PC-3 (cell line): Measurements from ENCODE around the gene ERP44. TPM values are rescaled to one million over a fixed set of nuclear protein-coding genes. Genes with fewer than 3 reads are reported as not detected.
A peak's percentile ranks its signal among the peaks of the same experiment; 100 is the strongest.

ENCODE experiments used
- ATAC-seq: fragments of 200-7000 bp; cut with Tn5 transposase; 2 replicates; pipeline ENCODE4 v1.9.1; 2020; ENCODE audit warnings: mild to moderate bottlenecking, moderate library complexity
- BruUV-seq: library from RNA; stranded (reverse); fragments of 400-500 nt; replicated peaks from 2 replicates; lab custom pipeline; 2021; lab: Mats Ljungman, UMichigan
- CTCF ChIA-PET: fragments of 300-600 bp; sonication (Branson Sonifier 250); formaldehyde crosslinking; loops from one replicate; lab custom pipeline; 2022; ENCODE audit warnings: antibody characterized with exemption; lab: Charles Lee
- POLR2A ChIA-PET: fragments of 300-600 bp; sonication (Branson Sonifier 250); formaldehyde crosslinking; loops from one replicate; lab custom pipeline; 2022; ENCODE audit warnings: antibody characterized with exemption; ENCODE audit not compliant: unreplicated experiment; lab: Charles Lee
- DNase-seq: peaks from one replicate; pipeline ENCODE4 v3.0.0-alpha.2; 2015
- H2AFZ ChIP-seq: fragments of 300-600 bp; sonication (generic); 2 replicates; pipeline ENCODE4 v1.6.0; 2016; ENCODE audit warnings: antibody characterized with exemption, low read length
- H3F3A ChIP-seq: fragments of 300-600 bp; sonication (generic); one replicate; pipeline ENCODE4 v1.6.0; 2017; ENCODE audit warnings: antibody characterized with exemption, low read length, control low read depth, mild to moderate bottlenecking; ENCODE audit not compliant: unreplicated experiment
- H3K27ac ChIP-seq: fragments of 300-600 bp; sonication (generic); 2 replicates; pipeline ENCODE4 v1.5.1; 2016; ENCODE audit warnings: mild to moderate bottlenecking, low read length
- H3K27me3 ChIP-seq: fragments of 300-600 bp; sonication (generic); 2 replicates; pipeline ENCODE4 v1.6.1; 2016; ENCODE audit warnings: low read length, mixed read lengths
- H3K36me3 ChIP-seq: fragments of 300-600 bp; sonication (generic); 2 replicates; pipeline ENCODE4 v1.6.1; 2016; ENCODE audit warnings: low read depth, mixed run types, low read length, mixed read lengths
- H3K4me1 ChIP-seq: fragments of 300-600 bp; sonication (generic); 2 replicates; pipeline ENCODE4 v1.5.1; 2016; ENCODE audit warnings: low read length; ENCODE audit not compliant: insufficient read depth
- H3K4me2 ChIP-seq: fragments of 300-600 bp; sonication (generic); 2 replicates; pipeline ENCODE4 v1.6.0; 2016; ENCODE audit warnings: low read length
- H3K4me3 ChIP-seq: fragments of 300-600 bp; sonication (generic); 2 replicates; pipeline ENCODE4 v1.5.1; 2016; ENCODE audit warnings: mild to moderate bottlenecking, low read length, mixed read lengths
- H3K79me2 ChIP-seq: fragments of 300-600 bp; sonication (generic); 2 replicates; pipeline ENCODE4 v1.6.1; 2017; ENCODE audit warnings: low read length, mixed read lengths
- H3K9ac ChIP-seq: fragments of 300-600 bp; sonication (generic); 2 replicates; pipeline ENCODE4 v1.6.0; 2016; ENCODE audit warnings: mild to moderate bottlenecking, low read length
- H3K9me2 ChIP-seq: fragments of 300-600 bp; sonication (generic); replicated peaks from 2 replicates; pipeline ENCODE4 v1.6.1; 2016; ENCODE audit warnings: mixed run types, low read length, mixed read lengths
- H3K9me3 ChIP-seq: fragments of 300-600 bp; sonication (generic); 2 replicates; pipeline ENCODE4 v1.6.1; 2016; ENCODE audit warnings: low read length, mixed read lengths
- H4K20me1 ChIP-seq: fragments of 300-600 bp; sonication (generic); 2 replicates; pipeline ENCODE4 v1.6.1; 2016; ENCODE audit warnings: low read length, mixed read lengths
- EZH2 ChIP-seq: fragments of 300-600 bp; sonication (generic); IDR thresholded peaks from one replicate; pipeline ENCODE4 v1.6.1; 2017; ENCODE audit warnings: antibody characterized with exemption, mild to moderate bottlenecking, low read length; ENCODE audit not compliant: unreplicated experiment
- EZH2phosphoT487 ChIP-seq: fragments of 300-600 bp; sonication (generic); IDR thresholded peaks from 2 replicates; pipeline ENCODE4 v1.6.1; 2018; ENCODE audit warnings: mild to moderate bottlenecking, antibody characterized with exemption, low read length, borderline replicate concordance
- intact Hi-C: fragments of 100-400 bp; cut with micrococcal nuclease; formaldehyde crosslinking; loops from 2 replicates; pipeline ENCODE4 v1.9.0; 2023
- total RNA-seq: library from RNA; depleted of rRNA; stranded (reverse); fragments of >200 nt; gene quantifications from 2 replicates; pipeline ENCODE4 v1.2.3, GENCODE V29; 2014
- TF ChIP-seq, protein P1 (sequence below): fragments of 300-600 bp; sonication (generic); conservative IDR thresholded peaks from 2 replicates; pipeline ENCODE4 v1.5.1; 2017; ENCODE audit warnings: antibody characterized with exemption, low read depth, mild to moderate bottlenecking, low read length

ERP44 gene
- total RNA-seq, 1 experiment from 2014 or later = 7.7 TPM

DNA sequence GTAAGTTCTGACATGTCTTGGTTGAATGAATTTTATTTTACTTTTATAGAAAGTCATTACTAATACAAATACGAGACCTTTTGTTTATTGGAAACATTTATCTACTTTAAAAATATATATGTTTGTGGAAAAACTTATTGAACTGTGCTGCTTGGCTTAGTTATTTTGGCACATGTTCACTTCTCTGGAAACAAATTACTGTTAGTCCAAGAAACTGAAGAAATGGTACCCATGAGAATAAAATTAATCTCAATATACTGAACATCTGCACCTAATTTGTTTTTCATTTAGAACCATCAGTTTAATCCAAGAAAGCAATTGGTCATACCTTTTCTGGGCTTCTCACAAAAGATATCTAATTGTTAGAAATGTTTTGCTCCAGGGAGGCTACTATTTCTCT is 32.4 kb upstream of the ERP44 start:
- ChIA-PET POLR2A (interaction anchor here (0.6 kb wide), 1 partner anchor 27 kb away, joined by 4 read pairs; no protein-coding TSS in a partner anchor), CTCF (no interaction called here)
- Histone ChIP-seq H2AFZ (no peak overlapping the region), H3K9ac (no peak overlapping the region), H3K4me2 (no peak overlapping the region), H3K4me1 (no peaks in the 10 kb centered on the region), H4K20me1 (no peaks in the 10 kb centered on the region), H3F3A (no peaks in the 10 kb centered on the region), H3K27me3 (no peaks in the 10 kb centered on the region), H3K27ac (no peak overlapping the region), H3K9me3 (no peaks in the 10 kb centered on the region), H3K36me3 (no peaks in the 10 kb centered on the region), H3K4me3 (no peak overlapping the region), H3K79me2 (no peaks in the 10 kb centered on the region), H3K9me2 (no peaks in the 10 kb centered on the region)
- DNase-seq = no peak
- BruUV-seq = no TSS peak
- TF ChIP-seq, protein P1, sequence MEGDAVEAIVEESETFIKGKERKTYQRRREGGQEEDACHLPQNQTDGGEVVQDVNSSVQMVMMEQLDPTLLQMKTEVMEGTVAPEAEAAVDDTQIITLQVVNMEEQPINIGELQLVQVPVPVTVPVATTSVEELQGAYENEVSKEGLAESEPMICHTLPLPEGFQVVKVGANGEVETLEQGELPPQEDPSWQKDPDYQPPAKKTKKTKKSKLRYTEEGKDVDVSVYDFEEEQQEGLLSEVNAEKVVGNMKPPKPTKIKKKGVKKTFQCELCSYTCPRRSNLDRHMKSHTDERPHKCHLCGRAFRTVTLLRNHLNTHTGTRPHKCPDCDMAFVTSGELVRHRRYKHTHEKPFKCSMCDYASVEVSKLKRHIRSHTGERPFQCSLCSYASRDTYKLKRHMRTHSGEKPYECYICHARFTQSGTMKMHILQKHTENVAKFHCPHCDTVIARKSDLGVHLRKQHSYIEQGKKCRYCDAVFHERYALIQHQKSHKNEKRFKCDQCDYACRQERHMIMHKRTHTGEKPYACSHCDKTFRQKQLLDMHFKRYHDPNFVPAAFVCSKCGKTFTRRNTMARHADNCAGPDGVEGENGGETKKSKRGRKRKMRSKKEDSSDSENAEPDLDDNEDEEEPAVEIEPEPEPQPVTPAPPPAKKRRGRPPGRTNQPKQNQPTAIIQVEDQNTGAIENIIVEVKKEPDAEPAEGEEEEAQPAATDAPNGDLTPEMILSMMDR = no peak
- TF ChIP-seq EZH2phosphoT487 (no peak), EZH2 (no peak)
- intact Hi-C loops = loop anchor here (5.0 kb wide), 1 partner anchor 41 kb away; no protein-coding TSS in a partner anchor
- no peak for ATAC-seq

DNA sequence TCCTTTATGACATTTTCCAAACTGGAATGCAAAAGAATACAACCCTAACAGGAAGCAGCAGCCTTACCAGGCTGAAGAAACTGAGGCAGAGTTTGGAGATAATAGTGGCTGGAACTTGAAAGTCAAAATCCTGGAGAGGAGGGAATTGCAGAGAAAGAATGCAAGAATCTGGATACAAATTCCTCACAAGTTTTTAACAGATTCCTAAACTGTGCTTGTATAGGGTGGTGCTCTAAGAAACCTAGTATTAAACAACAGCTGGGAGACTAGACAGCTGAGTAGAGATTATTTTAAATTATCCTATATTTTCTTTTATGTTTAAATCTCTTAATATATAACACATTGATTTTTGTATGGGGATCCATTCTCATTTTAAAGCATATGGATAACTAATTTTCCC is 31.0 kb upstream of the ERP44 start:
- POLR2A ChIA-PET = no interaction called here
- TF ChIP-seq EZH2phosphoT487 (no peak), EZH2 (no peak)
- TF ChIP-seq, protein P1 = no peak
- no TSS peak for BruUV-seq
- Histone ChIP-seq H3K79me2 (no peaks in the 10 kb centered on the region), H2AFZ (no peak overlapping the region), H3K9me2 (no peaks in the 10 kb centered on the region), H3K9me3 (no peaks in the 10 kb centered on the region), H3K4me3 (no peak overlapping the region), H3K4me1 (no peaks in the 10 kb centered on the region), H3K27ac (no peak overlapping the region), H3K36me3 (no peaks in the 10 kb centered on the region), H3K27me3 (no peaks in the 10 kb centered on the region), H3F3A (no peaks in the 10 kb centered on the region), H3K9ac (no peak overlapping the region), H3K4me2 (no peak overlapping the region), H4K20me1 (no peaks in the 10 kb centered on the region)
- CTCF ChIA-PET = no interaction called here
- intact Hi-C loops = loop anchor here (5.0 kb wide), 1 partner anchor 43 kb away; no protein-coding TSS in a partner anchor
- ATAC-seq (no peak), DNase-seq (no peak)

DNA sequence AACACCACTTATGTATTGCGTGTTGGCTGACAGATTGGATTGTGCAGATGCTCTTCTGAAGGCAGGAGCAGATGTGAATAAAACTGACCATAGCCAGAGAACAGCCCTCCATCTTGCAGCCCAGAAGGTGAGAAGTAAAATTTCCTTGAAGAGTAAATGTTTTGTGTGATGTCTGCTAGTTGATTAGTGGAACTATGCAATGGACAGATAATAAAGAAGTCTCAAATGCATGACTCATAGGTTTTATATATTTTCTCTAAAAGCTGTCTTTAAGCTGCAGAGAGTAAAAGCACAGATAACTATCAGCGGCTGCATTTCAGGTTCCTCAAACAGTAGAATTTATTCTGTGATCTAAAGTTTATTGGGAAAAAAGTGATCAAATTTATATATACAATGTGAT is 27.6 kb upstream of the ERP44 start:
- H3K79me2 ChIP-seq = no peaks in the 10 kb centered on the region
- H3K27ac ChIP-seq = no peak overlapping the region
- no peak overlapping the region for H2AFZ ChIP-seq
- no TSS peak for BruUV-seq
- ChIA-PET CTCF (no interaction called here), POLR2A (no interaction called here)
- no peaks in the 10 kb centered on the region for H3F3A ChIP-seq
- H3K27me3 ChIP-seq = no peaks in the 10 kb centered on the region
- no peak overlapping the region for H3K9ac ChIP-seq
- no peaks in the 10 kb centered on the region for H3K9me3 ChIP-seq
- H3K4me1 ChIP-seq = no peaks in the 10 kb centered on the region
- no peak overlapping the region for H3K4me2 ChIP-seq
- peak; percentile 40; the same call in 1 of the 2 replicates for ATAC-seq
- no peaks in the 10 kb centered on the region for H3K36me3 ChIP-seq
- no peaks in the 10 kb centered on the region for H4K20me1 ChIP-seq
- intact Hi-C loops = no loop called here
- TF ChIP-seq EZH2phosphoT487 = no peak
- no peak for TF ChIP-seq EZH2
- TF ChIP-seq, protein P1 = no peak
- H3K4me3 ChIP-seq = no peak overlapping the region
- no peak for DNase-seq
- no peaks in the 10 kb centered on the region for H3K9me2 ChIP-seq
